Tibial nerve (tissue), 4 donors: Measurements from ENCODE around the gene DUSP21. TPM values are rescaled to one million over a fixed set of nuclear protein-coding genes. Genes with fewer than 3 reads are reported as not detected.
"Not testable (repeated sequence)": the region's sequence is repeated elsewhere in the genome, so short reads cannot be mapped to it uniquely, and the experiment has no call there.

Experiments used
- DNase-seq, 2 donors: peaks; one replicate each; pipeline ENCODE4 v3.0.0-alpha.2; 2019; ENCODE audit warnings: low spot score in 2 of 2
- H3K27ac ChIP-seq, 4 donors: fragments of 200-600 bp; sonication (generic) in 3 of 4; one replicate each; pipeline ENCODE4 v1.5.1; 2017 to 2019; ENCODE audit warnings: mild to moderate bottlenecking in 1 of 4
- H3K27me3 ChIP-seq, 2 donors: fragments of 200-600 bp; sonication (generic) in 1 of 2; one replicate each; pipeline versions ENCODE4 v1.5.1 to v1.6.0; 2017 to 2019
- H3K36me3 ChIP-seq, 3 donors: fragments of 200-600 bp; sonication (generic); one replicate each; pipeline ENCODE4 v1.5.1; 2018 to 2019
- H3K4me1 ChIP-seq, 4 donors: fragments of 200-600 bp; sonication (generic) in 3 of 4; one replicate each; pipeline ENCODE4 v1.5.1; 2017 to 2019
- H3K4me3 ChIP-seq, 4 donors: fragments of 200-600 bp; sonication (generic) in 3 of 4; one replicate each; pipeline ENCODE4 v1.5.1; 2017 to 2019; ENCODE audit warnings: mild to moderate bottlenecking in 1 of 4, moderate library complexity in 1 of 4
- H3K9me3 ChIP-seq, 4 donors: fragments of 200-600 bp; sonication (generic) in 3 of 4; one replicate each; pipeline ENCODE4 v1.5.1; 2017 to 2019
- CTCF ChIP-seq, 5 experiments: fragments of 200-600 bp in 3 of 5; fragments of 450-650 bp in 2 of 5; sonication (generic) in 3 of 5; IDR thresholded peaks; one replicate each; pipeline ENCODE4 v1.5.1; 2016 to 2019; ENCODE audit warnings: antibody characterized with exemption in 5 of 5, mild to moderate bottlenecking in 3 of 5, moderate library complexity in 2 of 5
- EP300 ChIP-seq, 2 donors: sonication (generic); formaldehyde crosslinking; IDR thresholded peaks; one replicate each; pipeline ENCODE4 v1.6.1; 2017; ENCODE audit warnings: antibody characterized with exemption in 2 of 2, mild to moderate bottlenecking in 1 of 2
- POLR2A ChIP-seq, 2 donors: fragments of 450-650 bp; IDR thresholded peaks; one replicate each; pipeline ENCODE4 v1.6.1; 2017; ENCODE audit warnings: antibody characterized with exemption in 2 of 2, mild to moderate bottlenecking in 2 of 2, moderate library complexity in 2 of 2
- WGBS, 2 donors: methylation state at CpG; one replicate each; pipeline ENCODE4 v1.1.5; 2018; 5-methylcytosine and 5-hydroxymethylcytosine counted together
- total RNA-seq, 4 donors: library from RNA; depleted of rRNA; stranded (reverse); fragments of >200 nt; gene quantifications; one replicate each; pipeline ENCODE4 v1.1.0, GENCODE V29; 2016

The DUSP21 gene
- total RNA-seq, 4 donors from 2014 or later, result not detected

- Histone ChIP-seq H3K27ac (no peak overlapping the region), H3K4me3 (no peak overlapping the region), H3K4me1 (no peaks in the 10 kb centered on the region), H3K27me3 (no peaks in the 10 kb centered on the region), H3K36me3 (no peaks in the 10 kb centered on the region), H3K9me3 (no peaks in the 10 kb centered on the region)
- TF ChIP-seq CTCF (IDR thresholded peaks at IDR 0.05) (no peak), EP300 (IDR thresholded peaks at IDR 0.05) (no peak), POLR2A (IDR thresholded peaks at IDR 0.05) (no peak)
- WGBS, 2 donors, result 83 to 85% methylated on average over 4 to 7 of the region's 7 CpGs
- DNase-seq, result no peak
Measured at GRCh38 chrX:44817029-44817428, 26.8 kb upstream of the DUSP21 start.

GRCh38 chrX:44822601-44823000 lies 21.2 kb upstream of the DUSP21 start:
- no peak overlapping the region for H3K27ac ChIP-seq
- no peaks in the 10 kb centered on the region for H3K9me3 ChIP-seq
- H3K4me1 ChIP-seq, result no peaks in the 10 kb centered on the region
- H3K4me3 ChIP-seq, result no peak overlapping the region
- DNase-seq, result no peak
- H3K36me3 ChIP-seq, result no peaks in the 10 kb centered on the region
- no peaks in the 10 kb centered on the region for H3K27me3 ChIP-seq
- TF ChIP-seq EP300 (IDR thresholded peaks at IDR 0.05), result no peak
- TF ChIP-seq CTCF (IDR thresholded peaks at IDR 0.05), result no peak
- TF ChIP-seq POLR2A (IDR thresholded peaks at IDR 0.05), result no peak

- not testable (repeated sequence) for H3K36me3 ChIP-seq, H3K27ac ChIP-seq, H3K27me3 ChIP-seq, H3K9me3 ChIP-seq, H3K4me3 ChIP-seq, DNase-seq, H3K4me1 ChIP-seq
- 92 to 100% methylated on average over 1 to 2 of the region's 2 CpGs for WGBS, 2 donors
Measured at GRCh38 chrX:44823193-44823592, 20.6 kb upstream of the DUSP21 start.

DNA sequence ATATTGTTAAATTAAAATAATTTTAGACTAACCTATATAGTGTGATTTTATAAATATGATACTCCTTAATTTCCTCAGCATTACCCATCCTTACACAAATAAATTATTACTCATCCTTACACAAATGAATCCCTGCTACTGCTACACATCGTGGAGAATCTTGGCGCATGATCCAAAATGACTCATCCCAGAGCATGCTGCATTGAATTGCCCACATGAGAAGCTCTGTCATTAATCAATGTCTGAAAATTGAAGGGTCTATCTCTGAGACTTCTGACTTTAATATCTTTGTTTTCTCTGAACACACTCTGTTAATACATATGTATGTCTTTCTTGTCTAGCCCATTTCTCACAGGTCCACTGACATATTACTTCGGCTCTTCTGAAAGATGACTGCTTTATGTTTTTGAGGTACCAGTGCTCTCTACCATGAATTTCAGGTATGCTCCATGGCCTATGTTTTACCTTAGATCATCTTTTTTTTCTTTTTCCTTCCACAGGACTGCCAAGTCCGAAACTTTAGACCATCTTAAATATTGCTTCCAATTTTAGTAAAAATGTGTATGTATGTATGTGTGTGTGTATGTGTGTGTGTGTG lies 15.7 kb upstream of the DUSP21 start:
- TF ChIP-seq EP300 (IDR thresholded peaks at IDR 0.05) (no peak), CTCF (IDR thresholded peaks at IDR 0.05) (no peak)
- no peak overlapping the region for H3K4me3 ChIP-seq
- H3K9me3 ChIP-seq, result no peaks in the 10 kb centered on the region
- 60 to 64% methylated on average over 4 of the region's 4 CpGs for WGBS, 2 donors
- H3K4me1 ChIP-seq, result no peaks in the 10 kb centered on the region
- DNase-seq, result no peak
- H3K27ac ChIP-seq, result no peak overlapping the region
- H3K27me3 ChIP-seq, result peaks cover 0 to 4% of the 10 kb centered on the region in 2 donors
- H3K36me3 ChIP-seq, result no peaks in the 10 kb centered on the region

- Histone ChIP-seq H3K4me3 (no peak overlapping the region), H3K4me1 (no peaks in the 10 kb centered on the region), H3K36me3 (no peaks in the 10 kb centered on the region), H3K9me3 (no peaks in the 10 kb centered on the region), H3K27ac (no peak overlapping the region), H3K27me3 (peaks cover 0 to 11% of the 10 kb centered on the region in 2 donors)
- no peak for DNase-seq
- TF ChIP-seq EP300 (IDR thresholded peaks at IDR 0.05) (no peak), POLR2A (IDR thresholded peaks at IDR 0.05) (no peak), CTCF (IDR thresholded peaks at IDR 0.05) (no peak)
- WGBS, 2 donors, result 61 to 69% methylated on average over 2 of the region's 2 CpGs
Measured at GRCh38 chrX:44829832-44830231, 14.0 kb upstream of the DUSP21 start.
